Endodermal cell (in vitro differentiated cells): ENCODE data around the gene ZC3H12C. TPM values are rescaled to one million over a fixed set of nuclear protein-coding genes. Genes with fewer than 3 reads are reported as not detected.

ENCODE experiments used
- DNase-seq: peaks from one replicate; pipeline ENCODE4 v3.0.0-alpha.2; 2017
- H3K27ac ChIP-seq: 2 replicates; pipeline ENCODE4 v1.5.1; 2013; ENCODE audit warnings: mild to moderate bottlenecking, low read depth, low read length, moderate library complexity
- H3K27me3 ChIP-seq: 2 replicates; pipeline ENCODE4 v1.6.1; 2013; ENCODE audit warnings: mild to moderate bottlenecking, low read length, moderate library complexity; ENCODE audit not compliant: insufficient read depth, control insufficient read depth, poor library complexity, severe bottlenecking
- H3K36me3 ChIP-seq: 2 replicates; pipeline ENCODE4 v1.7.0; 2013; ENCODE audit warnings: mild to moderate bottlenecking, low read length, moderate library complexity; ENCODE audit not compliant: control insufficient read depth, insufficient read depth
- H3K4me1 ChIP-seq: one replicate; pipeline ENCODE4 v1.7.0; 2013; ENCODE audit warnings: low read length; ENCODE audit not compliant: control insufficient read depth, insufficient read depth
- H3K4me3 ChIP-seq: 2 replicates; pipeline ENCODE4 v1.5.1; 2013; ENCODE audit warnings: mild to moderate bottlenecking, low read length, moderate library complexity
- H3K9ac ChIP-seq: 2 replicates; pipeline ENCODE4 v1.6.1; 2013; ENCODE audit warnings: mild to moderate bottlenecking, low read length, moderate library complexity; ENCODE audit not compliant: poor library complexity, severe bottlenecking; ENCODE audit errors: extremely low read depth
- H3K9me3 ChIP-seq: 2 replicates; pipeline ENCODE4 v1.6.1; 2013; ENCODE audit warnings: mild to moderate bottlenecking, low read length, moderate library complexity; ENCODE audit not compliant: control insufficient read depth
- H3K27ac Mint-ChIP-seq: 2 replicates; pipeline ENCODE4 v1.8.0; 2020; ENCODE audit warnings: mixed read lengths
- H3K27me3 Mint-ChIP-seq: 2 replicates; pipeline ENCODE4 v1.8.0; 2021; ENCODE audit warnings: mild to moderate bottlenecking, mixed read lengths; ENCODE audit not compliant: insufficient read depth
- H3K36me3 Mint-ChIP-seq: 2 replicates; pipeline ENCODE4 v1.8.0; 2020; ENCODE audit warnings: low read depth, mixed read lengths
- H3K4me1 Mint-ChIP-seq: 2 replicates; pipeline ENCODE4 v1.8.0; 2020; ENCODE audit warnings: mixed read lengths
- H3K4me3 Mint-ChIP-seq: 2 replicates; pipeline ENCODE4 v1.8.0; 2020; ENCODE audit warnings: mild to moderate bottlenecking, moderate library complexity, mixed read lengths
- H3K9me3 Mint-ChIP-seq: 2 replicates; pipeline ENCODE4 v1.8.0; 2020; ENCODE audit warnings: mild to moderate bottlenecking, mixed read lengths
- WGBS, 2 experiments: methylation state at CpG; one replicate each; pipeline versions ENCODE4 v1.1.5 to v1.1.7; 2013; ENCODE audit warnings: missing lambda C conversion rate in 2 of 2, mixed read lengths in 1 of 2; ENCODE audit not compliant: insufficient coverage in 1 of 2, insufficient read length in 1 of 2; 5-methylcytosine and 5-hydroxymethylcytosine counted together
- total RNA-seq, 2 donors: library from RNA; stranded (reverse); fragmentation: NEBNext Ultra II Directional in 1 of 2; extraction: Animal tissue kit (Norgen Biotek cat#: 25700) in 1 of 2; gene quantifications; 2 replicates in 1 of 2; 3 replicates in 1 of 2; pipeline ENCODE4 v1.2.1, GENCODE V29; 2021
- TF ChIP-seq, protein P1 (sequence below): fragments of 200-600 bp; sonication (generic); conservative IDR thresholded peaks from 2 replicates; pipeline ENCODE4 v1.5.0; 2021; ENCODE audit warnings: antibody characterized with exemption, mild to moderate bottlenecking

The ZC3H12C gene
- total RNA-seq, 2 donors from 2014 or later, result 4.1 to 5.6 TPM

DNA sequence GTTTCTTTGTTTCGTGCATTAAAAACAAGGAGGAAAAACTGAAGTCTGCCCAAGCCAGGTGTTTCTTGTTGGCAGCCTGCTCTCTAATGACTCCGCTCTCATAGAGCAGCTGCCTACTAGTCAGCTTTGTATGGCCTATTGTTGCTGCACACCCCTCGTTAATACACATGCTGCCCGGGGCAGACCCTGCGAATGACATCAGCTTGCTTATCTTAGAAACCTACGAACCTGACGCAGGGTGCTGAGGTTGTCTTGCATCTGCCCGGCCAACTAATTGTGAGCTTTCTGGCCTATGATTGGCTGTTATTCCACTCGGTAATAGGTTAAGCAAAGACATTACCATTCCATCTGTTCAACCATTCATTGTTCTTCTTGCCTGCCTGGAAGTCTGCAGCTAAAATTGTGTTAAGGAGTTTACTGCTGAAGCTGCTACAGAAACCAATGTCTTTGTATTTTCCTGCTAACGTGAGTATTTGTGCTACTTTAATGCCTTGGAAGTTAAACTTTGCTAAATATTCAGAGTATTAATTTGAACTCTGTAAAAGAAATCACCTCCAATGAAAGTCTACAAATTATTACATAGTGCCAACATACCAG lies 37.5 kb downstream of the ZC3H12C start:
- peaks cover 43% of the 10 kb centered on the region for H3K4me1 Mint-ChIP-seq
- no peak overlapping the region for H3K4me3 Mint-ChIP-seq
- H3K4me3 ChIP-seq, result peak overlapping the region; percentile 28

DNA sequence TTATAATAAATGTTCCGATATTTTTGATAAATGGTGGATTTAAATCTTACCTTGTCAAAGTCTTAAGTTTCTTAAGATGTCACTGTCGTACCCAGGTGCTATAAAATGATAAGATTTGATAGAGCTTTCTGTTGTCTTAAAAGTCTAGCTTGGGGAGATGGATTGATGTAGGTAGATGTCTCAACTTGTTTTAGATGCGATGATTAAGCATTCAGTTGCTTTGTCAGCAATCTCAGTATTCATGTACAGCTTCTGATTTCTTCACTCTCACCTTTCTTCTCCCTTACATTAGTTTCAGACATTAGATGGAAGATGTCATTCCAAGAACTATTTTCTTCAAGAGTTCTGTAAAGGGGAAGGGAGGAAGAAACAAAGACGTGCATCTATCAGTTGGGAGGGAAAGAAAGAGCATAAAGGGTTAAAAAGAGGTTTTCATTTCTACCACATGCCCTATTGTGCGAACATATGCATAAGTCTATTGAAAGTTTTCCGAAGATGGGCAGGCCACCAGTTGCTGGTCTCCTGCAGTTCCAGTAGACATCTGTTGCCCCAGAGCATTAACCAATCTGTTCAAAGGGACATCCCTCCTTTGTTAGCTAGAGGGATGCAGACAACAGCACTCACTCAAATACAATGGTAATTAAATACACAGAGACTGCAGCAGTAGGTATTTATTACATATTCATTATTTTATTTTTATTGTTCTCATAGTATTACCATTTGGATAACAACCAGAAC lies 38.4 kb downstream of the ZC3H12C start:
- Mint-ChIP-seq H3K9me3 (no peaks in the 10 kb centered on the region), H3K27me3 (no peaks in the 10 kb centered on the region), H3K36me3 (no peaks in the 10 kb centered on the region), H3K4me3 (no peak overlapping the region), H3K4me1 (peaks cover 43% of the 10 kb centered on the region), H3K27ac (no peak overlapping the region)
- Histone ChIP-seq H3K27me3 (no peaks in the 10 kb centered on the region), H3K9ac (no peak overlapping the region), H3K4me3 (peak overlapping the region; percentile 28), H3K36me3 (no peaks in the 10 kb centered on the region), H3K9me3 (no peaks in the 10 kb centered on the region), H3K4me1 (peaks cover 14% of the 10 kb centered on the region), H3K27ac (peak overlapping the region; percentile 97)
- 72 to 84% methylated on average over 5 to 6 of the region's 6 CpGs for WGBS, 2 experiments
- no peak for DNase-seq
- TF ChIP-seq, protein P1, sequence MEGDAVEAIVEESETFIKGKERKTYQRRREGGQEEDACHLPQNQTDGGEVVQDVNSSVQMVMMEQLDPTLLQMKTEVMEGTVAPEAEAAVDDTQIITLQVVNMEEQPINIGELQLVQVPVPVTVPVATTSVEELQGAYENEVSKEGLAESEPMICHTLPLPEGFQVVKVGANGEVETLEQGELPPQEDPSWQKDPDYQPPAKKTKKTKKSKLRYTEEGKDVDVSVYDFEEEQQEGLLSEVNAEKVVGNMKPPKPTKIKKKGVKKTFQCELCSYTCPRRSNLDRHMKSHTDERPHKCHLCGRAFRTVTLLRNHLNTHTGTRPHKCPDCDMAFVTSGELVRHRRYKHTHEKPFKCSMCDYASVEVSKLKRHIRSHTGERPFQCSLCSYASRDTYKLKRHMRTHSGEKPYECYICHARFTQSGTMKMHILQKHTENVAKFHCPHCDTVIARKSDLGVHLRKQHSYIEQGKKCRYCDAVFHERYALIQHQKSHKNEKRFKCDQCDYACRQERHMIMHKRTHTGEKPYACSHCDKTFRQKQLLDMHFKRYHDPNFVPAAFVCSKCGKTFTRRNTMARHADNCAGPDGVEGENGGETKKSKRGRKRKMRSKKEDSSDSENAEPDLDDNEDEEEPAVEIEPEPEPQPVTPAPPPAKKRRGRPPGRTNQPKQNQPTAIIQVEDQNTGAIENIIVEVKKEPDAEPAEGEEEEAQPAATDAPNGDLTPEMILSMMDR, result no peak

More for the DNA sequence above, 37.5 kb downstream of the ZC3H12C start:
- Histone ChIP-seq H3K9ac (no peak overlapping the region), H3K4me1 (peaks cover 14% of the 10 kb centered on the region), H3K27ac (peak overlapping the region; percentile 97), H3K36me3 (no peaks in the 10 kb centered on the region), H3K9me3 (no peaks in the 10 kb centered on the region), H3K27me3 (no peaks in the 10 kb centered on the region)
- peaks cover 1% of the 10 kb centered on the region for H3K27me3 Mint-ChIP-seq
- 28 to 55% methylated on average over 6 to 10 of the region's 10 CpGs for WGBS, 2 experiments
- H3K9me3 Mint-ChIP-seq, result no peaks in the 10 kb centered on the region
- peak; percentile 67 for DNase-seq
- TF ChIP-seq, protein P1, result no peak
- no peaks in the 10 kb centered on the region for H3K36me3 Mint-ChIP-seq
- peak overlapping the region; percentile 58 for H3K27ac Mint-ChIP-seq

DNA sequence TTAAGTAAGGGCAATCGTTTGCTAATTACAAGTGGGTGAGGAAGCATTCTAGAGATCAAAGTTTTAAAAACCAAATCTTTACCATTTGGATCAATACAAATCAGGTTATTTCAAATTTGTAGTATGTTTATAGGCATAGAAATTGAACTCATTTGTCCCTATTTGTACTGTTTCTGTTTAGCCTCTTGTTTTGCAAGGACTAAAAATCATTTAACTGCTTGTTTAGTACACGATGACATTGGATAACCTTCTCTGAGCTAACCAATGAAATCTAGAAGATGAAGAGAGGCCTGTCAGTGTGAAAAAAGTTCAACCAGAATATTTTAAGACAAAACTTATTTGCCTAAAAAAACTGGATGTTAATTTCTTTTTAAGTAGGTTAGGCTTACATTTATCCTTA lies 40.0 kb downstream of the ZC3H12C start:
- Histone ChIP-seq H3K36me3 (peaks cover 10% of the 10 kb centered on the region), H3K4me1 (peaks cover 5% of the 10 kb centered on the region), H3K27ac (peak overlapping the region; percentile 98), H3K27me3 (no peaks in the 10 kb centered on the region), H3K4me3 (peak overlapping the region; percentile 28), H3K9ac (no peak overlapping the region), H3K9me3 (no peaks in the 10 kb centered on the region)
- Mint-ChIP-seq H3K36me3 (no peaks in the 10 kb centered on the region), H3K9me3 (no peaks in the 10 kb centered on the region), H3K4me1 (peaks cover 30% of the 10 kb centered on the region), H3K27ac (no peak overlapping the region), H3K27me3 (no peaks in the 10 kb centered on the region), H3K4me3 (no peak overlapping the region)
- WGBS, 2 experiments, result 60 to 92% methylated on average over 1 to 2 of the region's 2 CpGs
- DNase-seq, result no peak
- TF ChIP-seq, protein P1, result no peak
